ENCODE results near the gene GBX1.

Gene GBX1

DNA sequence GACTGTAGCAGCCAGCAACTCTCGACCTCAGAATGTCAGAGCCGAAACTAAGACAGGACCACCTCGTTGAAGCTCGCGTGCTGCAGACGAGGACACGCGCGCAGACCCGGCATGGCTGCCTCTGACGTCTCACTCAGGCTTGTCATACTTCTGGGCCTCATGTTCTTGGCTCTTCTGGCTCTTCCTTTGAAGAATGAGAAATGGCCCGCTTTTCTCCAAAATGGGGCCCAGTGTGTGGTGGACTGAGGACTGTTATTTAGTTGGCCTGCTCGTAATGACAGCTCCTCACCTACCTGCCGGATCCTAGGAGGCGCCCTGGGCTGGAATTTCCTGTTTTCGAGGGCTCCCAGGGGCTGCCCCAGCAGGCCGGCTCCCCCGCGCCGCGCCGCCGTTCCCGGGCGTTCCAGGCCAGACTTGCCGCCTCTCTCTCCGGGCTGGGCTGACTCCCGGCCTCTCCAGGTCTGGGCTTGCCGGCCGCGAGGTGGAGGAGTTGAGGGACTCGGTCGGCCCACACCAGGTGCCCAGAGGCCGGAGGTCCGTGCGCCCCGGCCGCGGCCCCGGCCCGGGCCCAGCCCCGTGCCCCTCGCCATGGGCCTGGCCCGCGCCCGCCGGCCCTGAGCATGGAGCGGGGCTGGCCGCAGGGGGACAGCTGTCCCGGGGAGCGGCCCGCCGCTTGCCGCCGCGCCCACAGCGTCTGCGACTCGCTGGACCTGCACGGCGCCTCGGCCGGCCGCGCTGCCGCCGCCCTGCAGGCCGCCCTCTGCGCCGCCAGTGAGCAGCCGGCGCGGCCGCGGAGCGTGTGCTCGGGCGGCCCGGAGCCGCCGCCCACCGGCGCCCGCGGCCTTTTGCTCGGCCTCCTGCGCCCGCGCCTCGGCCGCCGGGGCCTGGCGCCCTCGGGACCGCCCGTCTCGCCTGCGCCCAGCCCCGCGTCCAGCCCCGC is 53.1 kb downstream of the GBX1 start:
- DNase-seq (ENCODE audit: low spot score), result peak; percentile 50

DNA sequence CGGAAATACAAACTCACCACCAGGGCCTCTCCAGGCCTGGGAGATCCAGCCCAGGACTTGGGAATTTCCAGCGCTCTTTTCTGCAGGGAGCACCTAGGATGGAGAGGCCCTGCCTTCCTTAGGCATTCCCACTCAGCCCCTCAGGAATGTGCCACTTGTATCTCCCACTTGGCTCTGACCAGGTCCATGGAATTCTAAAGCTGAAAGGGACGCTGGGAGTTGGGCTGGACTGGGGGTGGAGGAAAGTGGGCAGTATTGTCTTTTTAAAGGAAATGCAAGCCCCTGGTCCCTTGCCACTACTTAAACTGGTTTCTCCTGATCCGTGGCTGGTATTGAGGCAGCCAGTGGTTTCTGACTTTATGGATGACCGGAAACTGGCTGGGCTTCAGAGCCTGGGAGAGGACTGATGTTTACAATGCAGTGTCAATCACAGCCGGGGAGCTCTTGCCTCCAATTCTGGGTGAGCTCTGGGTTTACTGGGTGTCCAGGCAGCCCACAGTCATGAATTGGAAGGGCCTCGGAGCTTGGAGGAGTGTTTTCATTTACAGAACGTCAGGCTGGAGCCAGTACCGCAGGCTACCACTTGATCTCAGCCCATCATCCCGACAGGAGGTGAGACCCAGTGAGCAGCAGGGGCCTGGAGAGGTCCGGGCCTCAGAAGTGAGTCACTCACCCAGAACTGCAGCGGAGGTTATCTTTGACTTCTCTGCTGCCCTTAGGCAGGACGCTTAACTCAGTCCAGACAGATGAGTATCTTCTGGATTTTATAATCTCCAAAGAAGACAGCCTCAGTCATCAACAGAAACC is 53.9 kb downstream of the GBX1 start:
- DNase-seq (ENCODE audit: low spot score), result peak; percentile 62

DNA sequence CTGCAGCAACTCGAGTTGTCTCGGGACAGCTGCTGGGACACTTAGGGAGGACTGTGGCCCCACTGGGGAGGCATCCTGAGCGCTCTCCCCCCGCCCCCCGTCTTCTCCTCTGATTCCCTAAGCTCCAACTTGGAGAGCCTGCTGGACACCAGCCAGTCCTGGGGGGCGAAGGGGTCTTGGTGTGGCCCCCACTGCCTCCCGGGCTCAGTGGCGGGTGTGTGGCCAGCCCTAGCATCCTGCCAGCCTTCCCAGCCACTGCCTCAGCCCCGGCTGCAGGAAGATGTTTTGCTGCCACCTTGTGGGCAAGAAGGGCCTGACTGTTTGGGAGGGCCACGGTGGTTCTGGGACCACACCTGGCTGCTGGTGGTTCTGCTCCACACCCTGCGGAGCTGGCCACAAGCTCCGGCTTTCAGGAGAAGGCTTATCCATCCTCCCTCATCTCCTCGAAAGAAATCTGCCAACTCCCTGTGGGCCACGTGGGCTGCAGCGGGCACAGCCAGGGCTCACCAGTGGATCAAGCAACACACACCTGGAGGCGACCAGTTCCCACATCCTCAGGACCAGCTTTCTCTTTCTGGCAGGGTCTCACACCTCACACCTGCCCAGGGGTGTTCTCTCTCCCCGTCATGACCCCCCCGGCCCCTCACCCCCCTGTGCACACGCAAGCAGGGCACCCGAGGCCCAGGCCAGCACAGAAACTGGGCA is 56.4 kb downstream of the GBX1 start:
- DNase-seq (ENCODE audit: low spot score), result peak; percentile 95

DNA sequence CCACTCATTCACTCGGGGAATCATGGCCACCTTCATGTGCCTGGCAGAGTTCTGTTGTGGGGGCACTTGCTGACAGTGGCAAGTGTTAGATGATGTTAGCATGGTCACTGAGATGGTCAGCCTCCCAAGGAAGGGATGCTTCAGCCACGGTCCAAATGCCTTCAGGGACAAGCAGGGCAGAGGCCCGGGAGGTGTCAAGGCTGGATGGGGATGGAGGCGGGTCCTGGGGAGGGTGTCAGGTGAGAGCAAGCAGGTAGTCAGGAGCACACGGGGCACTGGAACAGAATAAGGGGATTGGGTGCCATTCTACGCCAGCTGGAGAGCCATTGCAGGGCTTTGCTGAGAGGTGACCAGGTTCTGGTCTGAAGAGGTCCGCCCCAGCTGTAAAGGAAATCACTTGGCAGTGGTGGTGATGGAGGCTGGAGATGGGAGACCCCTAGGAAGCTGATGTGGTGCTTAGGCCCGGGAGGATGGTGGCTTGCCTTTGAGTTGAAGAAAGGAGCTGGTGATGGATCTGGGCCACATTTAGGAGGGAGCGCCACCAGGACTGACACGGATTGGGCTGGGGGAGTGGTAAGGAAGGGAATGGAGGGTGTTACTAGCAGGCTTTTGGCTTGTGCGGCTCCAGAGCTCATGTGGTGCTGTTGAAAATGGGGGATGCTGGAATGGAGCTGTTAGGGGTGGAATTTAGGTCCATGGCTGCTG is 57.1 kb downstream of the GBX1 start:
- DNase-seq (ENCODE audit: low spot score), result no peak

DNA sequence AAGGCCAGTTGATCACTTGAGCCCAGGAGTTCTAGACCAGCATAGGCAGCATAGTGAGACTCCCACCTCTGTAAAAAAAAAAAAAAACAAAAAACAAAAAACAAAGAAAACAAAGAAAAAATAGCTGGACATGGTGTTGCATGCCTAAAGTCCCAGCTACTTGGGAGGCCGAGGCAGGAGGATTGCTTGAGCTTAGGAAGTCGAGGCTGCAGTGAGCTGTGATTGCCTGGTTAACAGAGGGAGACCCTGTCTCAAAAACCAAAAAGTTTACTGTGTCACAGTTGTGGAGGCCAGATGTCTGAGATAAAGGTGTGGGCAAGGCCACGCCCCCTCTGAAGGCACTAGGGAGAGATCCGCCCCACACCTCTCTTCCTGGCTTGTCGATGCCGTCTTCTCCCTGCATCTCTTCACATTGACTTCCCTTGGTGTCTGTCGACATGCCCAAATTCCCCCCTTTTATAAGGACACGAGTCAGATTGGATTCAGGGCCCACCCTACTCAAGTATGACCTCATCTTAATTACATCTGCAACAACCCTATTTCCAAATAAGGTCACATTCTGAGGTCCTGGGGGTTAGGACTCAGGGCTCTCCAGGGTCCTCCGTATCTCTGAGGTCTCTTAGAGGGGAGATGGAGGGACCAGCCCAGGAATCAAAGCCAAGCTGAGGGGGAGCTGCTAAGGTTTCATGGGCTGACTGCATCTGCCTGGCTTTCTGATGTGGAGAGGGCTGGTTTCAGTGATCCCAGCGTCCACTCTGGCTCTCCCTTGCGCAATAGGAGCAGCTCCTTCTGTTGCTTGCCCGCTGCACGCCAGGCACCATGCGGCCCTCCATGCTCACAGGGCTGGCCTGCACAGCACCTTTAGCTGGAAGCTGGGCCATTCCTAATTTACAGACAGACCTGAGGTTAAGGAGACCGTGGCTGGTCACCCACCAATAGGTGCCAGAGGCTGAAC is 58.1 kb downstream of the GBX1 start:
- DNase-seq (ENCODE audit: low spot score), result peak; percentile 42

DNA sequence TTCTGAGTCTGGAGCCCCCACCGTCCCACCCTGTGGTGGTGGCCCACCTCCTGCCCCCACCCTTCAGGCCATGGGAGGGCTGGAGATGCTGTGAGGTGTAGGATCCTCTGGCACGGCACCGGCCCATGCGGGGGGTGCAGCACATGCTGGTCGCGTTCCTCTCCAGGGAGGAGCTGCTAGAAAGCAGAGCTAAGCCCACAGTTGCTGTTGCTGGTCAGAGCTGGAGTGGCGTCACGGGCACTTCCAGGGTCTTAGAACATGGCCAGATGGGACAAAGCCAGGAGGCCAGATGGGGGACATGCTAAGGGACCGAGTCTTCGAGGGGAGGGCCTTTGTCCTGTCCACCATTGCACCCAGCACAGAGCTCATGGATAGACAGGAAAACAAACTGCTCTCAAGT is 59.6 kb downstream of the GBX1 start:
- no peak for DNase-seq (ENCODE audit: low spot score)

DNA sequence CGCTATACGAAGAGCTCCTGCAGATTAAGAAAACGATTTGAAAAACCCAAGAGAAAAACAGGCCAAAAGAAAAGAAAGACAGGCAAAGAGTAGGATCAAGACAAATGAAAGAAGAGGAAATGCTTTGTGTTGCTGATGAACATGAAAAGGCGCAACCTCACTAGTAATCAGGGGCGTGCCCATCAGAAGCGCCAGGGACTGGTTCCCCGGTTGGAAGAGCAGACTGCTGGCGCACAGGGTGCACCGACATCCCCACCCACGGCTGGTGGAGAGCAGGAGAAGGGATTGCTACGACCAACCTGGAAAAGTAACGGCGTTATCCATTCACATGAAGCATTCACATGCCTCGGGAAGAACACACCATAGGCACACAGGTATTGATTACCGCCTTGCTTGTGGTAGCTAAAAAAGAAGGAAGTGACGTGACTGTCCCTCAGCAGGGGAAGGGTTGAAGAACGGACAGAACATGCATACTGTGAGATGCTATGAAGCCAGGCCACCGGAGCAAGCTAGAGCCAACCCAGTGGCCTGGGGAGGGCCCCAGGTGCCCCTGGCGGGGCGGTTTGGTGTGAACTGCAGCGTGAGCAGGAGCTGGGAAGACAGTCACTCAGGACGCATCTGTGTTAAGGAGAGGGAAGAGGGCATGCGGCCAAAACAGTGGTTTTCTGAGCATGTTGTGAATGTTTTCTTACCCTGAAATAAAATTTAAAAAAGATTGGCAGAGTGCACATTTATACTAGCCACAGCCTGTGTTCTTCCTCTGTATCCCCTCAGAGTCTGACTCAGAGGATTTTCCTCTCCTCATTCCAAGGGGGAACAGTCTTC is 62.9 kb downstream of the GBX1 start:
- peak; percentile 56 for DNase-seq (ENCODE audit: low spot score)

DNA sequence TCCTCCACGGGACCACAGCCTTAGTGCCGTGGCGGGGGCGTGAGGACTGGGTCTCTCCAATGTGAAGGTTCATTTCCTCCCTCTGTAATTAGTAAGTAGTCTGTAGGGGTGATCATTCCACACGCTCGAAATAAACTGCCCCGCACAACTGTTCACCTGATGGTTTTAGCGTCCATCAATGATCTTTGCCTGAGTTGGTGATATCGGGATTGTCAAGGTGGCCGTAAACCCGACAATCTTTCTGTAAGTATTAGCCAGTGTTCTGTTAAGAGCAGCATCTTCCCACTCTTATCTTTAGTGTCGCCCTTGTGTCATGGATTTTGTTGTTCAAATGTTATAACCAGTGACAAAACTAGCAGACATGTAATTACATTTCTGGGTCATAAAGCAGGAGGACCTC is 63.5 kb downstream of the GBX1 start:
- DNase-seq (ENCODE audit: low spot score), result no peak

DNA sequence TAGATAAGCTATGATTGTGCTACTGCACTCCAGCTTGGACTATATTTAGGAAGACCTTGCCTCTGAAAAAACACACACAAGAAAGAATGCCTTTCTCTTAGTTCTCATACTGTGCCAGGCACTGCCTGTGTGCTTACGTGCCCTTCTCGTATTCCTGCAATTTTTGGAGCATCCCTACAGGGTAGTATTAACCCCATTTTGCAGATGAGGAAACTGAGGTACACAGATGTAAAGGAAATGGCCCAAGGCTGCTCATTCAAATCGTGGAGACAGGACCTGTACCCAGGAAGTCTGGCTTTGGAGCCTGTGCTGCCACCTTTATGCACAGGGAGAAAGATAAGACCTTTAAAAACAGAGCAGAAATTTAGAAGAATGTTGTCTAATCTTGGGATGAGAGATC is 64.5 kb downstream of the GBX1 start:
- no peak for DNase-seq (ENCODE audit: low spot score)

DNA sequence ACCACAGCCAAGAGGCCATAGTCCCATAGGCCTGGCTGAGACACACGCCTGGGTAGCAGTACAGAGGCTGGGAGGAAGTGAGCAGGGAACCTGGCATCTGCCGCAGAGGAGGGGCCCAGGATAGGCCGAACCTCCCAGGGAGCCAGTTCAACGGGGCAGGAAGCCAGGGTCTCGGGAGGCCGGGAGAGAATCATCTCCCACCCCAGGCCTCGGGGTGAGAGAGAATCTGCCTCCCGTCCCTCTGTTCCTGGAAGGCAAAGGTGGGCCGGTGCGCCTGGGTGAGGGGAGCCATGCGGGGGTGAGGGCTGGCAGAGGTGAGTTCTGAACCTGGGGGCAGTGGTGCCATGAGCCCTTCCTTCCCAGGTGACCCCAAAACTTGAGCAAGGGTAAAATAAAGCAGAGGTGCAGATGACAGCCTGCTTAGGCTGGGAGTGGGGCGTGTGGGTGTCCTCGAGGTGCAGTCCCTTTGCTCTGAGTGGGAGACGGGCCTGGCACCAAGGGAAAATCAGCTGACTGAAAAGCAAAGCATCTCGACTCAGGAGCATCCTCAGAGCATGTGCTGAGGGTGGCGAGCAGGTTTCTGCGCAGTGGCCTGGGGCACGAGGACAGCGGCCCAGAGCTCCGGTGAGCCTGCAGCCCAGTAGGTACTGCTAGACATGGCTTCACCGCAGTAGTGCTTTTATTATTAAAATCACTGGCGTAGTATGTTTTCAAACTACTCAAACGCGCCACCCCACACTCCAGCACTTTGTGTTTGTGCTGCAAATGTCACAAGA is 65.7 kb downstream of the GBX1 start:
- no peak for DNase-seq (ENCODE audit: low spot score)

DNA sequence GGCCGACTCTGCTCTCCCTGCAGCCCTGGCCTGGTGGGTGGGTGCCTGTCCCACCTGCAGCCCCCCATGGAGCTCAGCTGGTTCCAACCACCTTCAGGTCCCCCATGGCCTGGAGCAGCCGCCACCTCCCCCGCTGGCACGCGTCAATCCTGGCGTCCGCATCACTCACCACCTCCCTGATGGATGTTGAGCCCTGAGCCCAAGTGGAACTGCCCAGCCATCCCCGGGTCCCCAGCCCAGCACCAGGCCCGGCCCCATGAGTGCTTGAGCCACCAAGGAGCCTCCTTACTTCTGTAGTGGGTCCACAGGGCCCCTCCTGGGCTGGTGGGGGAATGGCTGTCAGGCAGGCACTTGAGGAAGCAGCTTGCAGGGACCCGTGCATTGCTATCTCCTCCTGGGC is 66.6 kb downstream of the GBX1 start:
- no peak for DNase-seq (ENCODE audit: low spot score)

DNA sequence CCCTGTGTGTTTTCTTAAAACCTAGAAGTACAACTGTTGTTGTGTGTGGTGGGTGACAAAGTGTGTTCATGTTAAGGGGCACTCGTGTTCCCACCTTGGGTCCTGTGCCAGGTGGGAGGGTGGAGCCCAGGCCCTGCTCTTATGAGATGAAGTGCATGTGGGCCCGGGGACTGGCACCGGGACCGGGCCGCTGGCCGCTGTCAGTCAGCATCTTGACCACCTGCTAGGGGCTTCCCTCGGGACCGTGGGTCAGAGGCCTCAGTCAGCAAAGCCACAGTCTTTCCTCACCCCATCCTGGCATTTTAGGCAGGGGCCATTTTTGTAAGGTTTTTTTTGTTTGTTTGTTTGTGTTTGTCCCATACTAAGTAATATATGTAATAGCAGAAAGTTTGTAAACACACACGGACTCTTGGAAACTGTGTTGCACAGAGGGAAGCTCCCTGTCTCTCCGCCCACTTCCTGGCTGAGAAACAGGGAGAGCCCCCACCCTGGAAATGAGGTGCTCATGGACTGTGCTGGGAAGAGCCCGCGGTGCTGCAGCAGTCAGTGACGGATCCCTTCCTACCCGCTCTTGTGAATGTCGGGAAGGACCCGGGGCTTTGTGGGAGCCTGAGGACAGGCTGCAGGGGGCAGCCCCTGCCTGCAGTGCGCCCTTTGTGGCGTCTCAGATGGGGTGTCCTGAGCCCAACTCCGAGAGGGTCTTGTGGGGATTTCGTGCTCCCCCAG is 67.8 kb downstream of the GBX1 start:
- no peak for DNase-seq (ENCODE audit: low spot score)
